Tibial nerve (tissue), 4 donors: ENCODE results near the gene ZNF549. TPM values are rescaled to one million over a fixed set of nuclear protein-coding genes. Genes with fewer than 3 reads are reported as not detected.

ENCODE experiments used
- DNase-seq, 2 donors: peaks; one replicate each; pipeline ENCODE4 v3.0.0-alpha.2; 2019; ENCODE audit warnings: low spot score in 2 of 2
- H3K27ac ChIP-seq, 4 donors: fragments of 200-600 bp; sonication (generic) in 3 of 4; one replicate each; pipeline ENCODE4 v1.5.1; 2017 to 2019; ENCODE audit warnings: mild to moderate bottlenecking in 1 of 4
- H3K27me3 ChIP-seq, 2 donors: fragments of 200-600 bp; sonication (generic) in 1 of 2; one replicate each; pipeline versions ENCODE4 v1.5.1 to v1.6.0; 2017 to 2019
- H3K36me3 ChIP-seq, 3 donors: fragments of 200-600 bp; sonication (generic); one replicate each; pipeline ENCODE4 v1.5.1; 2018 to 2019
- H3K4me1 ChIP-seq, 4 donors: fragments of 200-600 bp; sonication (generic) in 3 of 4; one replicate each; pipeline ENCODE4 v1.5.1; 2017 to 2019
- H3K4me3 ChIP-seq, 4 donors: fragments of 200-600 bp; sonication (generic) in 3 of 4; one replicate each; pipeline ENCODE4 v1.5.1; 2017 to 2019; ENCODE audit warnings: mild to moderate bottlenecking in 1 of 4, moderate library complexity in 1 of 4
- H3K9me3 ChIP-seq, 4 donors: fragments of 200-600 bp; sonication (generic) in 3 of 4; one replicate each; pipeline ENCODE4 v1.5.1; 2017 to 2019
- EP300 ChIP-seq, 2 donors: sonication (generic); formaldehyde crosslinking; IDR thresholded peaks; one replicate each; pipeline ENCODE4 v1.6.1; 2017; ENCODE audit warnings: antibody characterized with exemption in 2 of 2, mild to moderate bottlenecking in 1 of 2
- POLR2A ChIP-seq, 2 donors: fragments of 450-650 bp; IDR thresholded peaks; one replicate each; pipeline ENCODE4 v1.6.1; 2017; ENCODE audit warnings: antibody characterized with exemption in 2 of 2, mild to moderate bottlenecking in 2 of 2, moderate library complexity in 2 of 2
- WGBS, 2 donors: methylation state at CpG; one replicate each; pipeline ENCODE4 v1.1.5; 2018; 5-methylcytosine and 5-hydroxymethylcytosine counted together
- total RNA-seq, 4 donors: library from RNA; depleted of rRNA; stranded (reverse); fragments of >200 nt; gene quantifications; one replicate each; pipeline ENCODE4 v1.1.0, GENCODE V29; 2016
- TF ChIP-seq, protein P1 (sequence below), 5 experiments: fragments of 200-600 bp in 3 of 5; fragments of 450-650 bp in 2 of 5; sonication (generic) in 3 of 5; IDR thresholded peaks; one replicate each; pipeline ENCODE4 v1.5.1; 2016 to 2019; ENCODE audit warnings: antibody characterized with exemption in 5 of 5, mild to moderate bottlenecking in 3 of 5, moderate library complexity in 2 of 5

The ZNF549 gene
- total RNA-seq, 4 donors from 2014 or later: 4.9 to 5.7 (median 5.0) TPM

DNA sequence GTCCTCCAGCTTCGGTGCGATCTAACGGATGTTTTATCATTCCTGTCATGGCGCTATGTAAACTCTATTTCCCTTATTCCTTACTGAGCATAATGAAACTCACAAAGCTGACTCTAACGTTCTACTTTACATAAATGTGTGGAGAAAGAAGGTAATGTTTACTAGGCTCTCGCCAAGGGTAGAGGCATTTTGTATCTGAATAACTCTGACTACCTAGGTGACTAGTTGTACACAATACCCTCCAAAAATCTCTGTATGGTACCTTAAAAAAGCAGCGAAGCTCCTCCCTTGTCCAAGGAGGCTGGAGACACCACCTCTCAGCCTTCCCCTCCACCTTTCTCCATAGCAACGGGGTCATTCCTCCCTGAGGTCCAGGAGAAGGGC lies 72.2 kb downstream of the ZNF549 start:
- DNase-seq: no peak
- H3K27me3 ChIP-seq: no peaks in the 10 kb centered on the region
- WGBS, 2 donors: 56% methylated on average over 8 of the region's 8 CpGs
- TF ChIP-seq POLR2A (IDR thresholded peaks at IDR 0.05): no peak
- no peak for TF ChIP-seq EP300 (IDR thresholded peaks at IDR 0.05)
- TF ChIP-seq, protein P1, sequence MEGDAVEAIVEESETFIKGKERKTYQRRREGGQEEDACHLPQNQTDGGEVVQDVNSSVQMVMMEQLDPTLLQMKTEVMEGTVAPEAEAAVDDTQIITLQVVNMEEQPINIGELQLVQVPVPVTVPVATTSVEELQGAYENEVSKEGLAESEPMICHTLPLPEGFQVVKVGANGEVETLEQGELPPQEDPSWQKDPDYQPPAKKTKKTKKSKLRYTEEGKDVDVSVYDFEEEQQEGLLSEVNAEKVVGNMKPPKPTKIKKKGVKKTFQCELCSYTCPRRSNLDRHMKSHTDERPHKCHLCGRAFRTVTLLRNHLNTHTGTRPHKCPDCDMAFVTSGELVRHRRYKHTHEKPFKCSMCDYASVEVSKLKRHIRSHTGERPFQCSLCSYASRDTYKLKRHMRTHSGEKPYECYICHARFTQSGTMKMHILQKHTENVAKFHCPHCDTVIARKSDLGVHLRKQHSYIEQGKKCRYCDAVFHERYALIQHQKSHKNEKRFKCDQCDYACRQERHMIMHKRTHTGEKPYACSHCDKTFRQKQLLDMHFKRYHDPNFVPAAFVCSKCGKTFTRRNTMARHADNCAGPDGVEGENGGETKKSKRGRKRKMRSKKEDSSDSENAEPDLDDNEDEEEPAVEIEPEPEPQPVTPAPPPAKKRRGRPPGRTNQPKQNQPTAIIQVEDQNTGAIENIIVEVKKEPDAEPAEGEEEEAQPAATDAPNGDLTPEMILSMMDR (IDR thresholded peaks at IDR 0.05): no peak
- H3K4me3 ChIP-seq: peak overlapping the region; percentile 54 to 85 (median 68)
- H3K4me1 ChIP-seq: peaks cover 0 to 18% (median 4%) of the 10 kb centered on the region in 4 donors
- H3K36me3 ChIP-seq: peaks cover 0 to 36% (median 0%) of the 10 kb centered on the region in 3 donors
- H3K27ac ChIP-seq: peak overlapping the region in 1 of 4 donors; percentile 53
- peaks cover 0 to 43% (median 2%) of the 10 kb centered on the region in 4 donors for H3K9me3 ChIP-seq

DNA sequence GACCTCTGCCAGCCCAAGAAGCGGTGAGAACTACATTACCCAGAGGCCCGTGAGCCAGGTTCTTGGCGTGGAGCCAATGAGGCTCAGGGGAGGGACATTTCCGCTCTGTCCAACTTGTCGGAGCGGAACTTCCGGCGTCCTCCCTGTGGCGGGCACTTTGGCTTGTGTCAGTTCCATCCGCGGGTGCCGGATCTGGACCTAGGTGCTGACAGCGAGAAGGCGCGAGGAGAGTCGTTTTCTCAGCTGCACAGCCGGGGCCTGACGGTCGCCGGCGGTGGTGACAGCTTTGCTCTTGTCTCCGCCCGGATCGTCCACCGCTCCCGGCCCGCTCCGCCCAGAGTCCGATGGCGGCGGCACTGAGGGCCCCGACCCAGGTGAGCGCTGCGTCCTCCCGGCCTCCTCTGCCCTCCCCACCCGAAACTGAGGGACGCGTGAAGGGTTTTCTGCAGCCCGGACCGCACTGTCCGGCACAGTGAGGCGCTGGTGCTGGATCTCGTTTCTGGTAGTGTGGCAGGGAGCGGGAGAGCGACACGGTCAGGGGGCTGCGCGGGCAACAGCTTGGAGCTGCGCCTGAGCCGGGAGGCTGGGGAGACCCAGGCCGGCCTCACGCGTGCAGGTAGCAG lies 72.7 kb downstream of the ZNF549 start, which contains the start of gene ZNF530:
ZNF530 (plus strand) TSS at position 125 of the 623 bp plus-strand sequence. CDS start 4,461 bp downstream, outside the sequence.
- DNase-seq: peak; percentile 87 to 95
- Histone ChIP-seq H3K36me3 (peaks cover 0 to 41% (median 0%) of the 10 kb centered on the region in 3 donors), H3K4me3 (peak within 1 kb of the TSS; percentile 54 to 85 (median 68)), H3K4me1 (peaks cover 0 to 18% (median 4%) of the 10 kb centered on the region in 4 donors), H3K27me3 (no peaks in the 10 kb centered on the region), H3K27ac (peak within 1 kb of the TSS in 1 of 4 donors; percentile 53), H3K9me3 (peaks cover 0 to 43% (median 4%) of the 10 kb centered on the region in 4 donors)
- 1% methylated on average over 28 to 30 of the region's 53 CpGs for WGBS, 2 donors
- TF ChIP-seq, protein P1 (IDR thresholded peaks at IDR 0.05): no peak
- TF ChIP-seq POLR2A (IDR thresholded peaks at IDR 0.05) (no peak), EP300 (IDR thresholded peaks at IDR 0.05) (peak in 1 of 2 donors; percentile 88)

DNA sequence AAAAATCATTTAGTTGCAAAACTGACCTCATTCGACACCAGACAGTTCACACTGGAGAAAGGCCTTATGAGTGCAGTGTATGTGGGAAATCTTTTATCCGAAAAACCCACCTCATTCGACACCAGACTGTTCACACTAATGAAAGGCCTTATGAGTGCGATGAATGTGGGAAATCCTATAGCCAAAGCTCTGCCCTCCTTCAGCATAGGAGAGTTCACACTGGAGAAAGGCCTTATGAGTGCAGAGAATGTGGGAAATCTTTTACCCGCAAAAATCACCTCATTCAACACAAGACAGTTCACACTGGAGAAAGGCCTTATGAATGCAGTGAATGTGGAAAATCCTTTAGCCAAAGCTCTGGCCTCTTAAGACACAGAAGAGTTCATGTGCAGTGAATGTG lies 79.8 kb downstream of the ZNF549 start:
- H3K4me3 ChIP-seq: no peak overlapping the region
- 95 to 97% methylated on average over 5 of the region's 5 CpGs for WGBS, 2 donors
- peaks cover 0 to 97% (median 14%) of the 10 kb centered on the region in 4 donors for H3K9me3 ChIP-seq
- DNase-seq: no peak
- no peak for TF ChIP-seq EP300 (IDR thresholded peaks at IDR 0.05)
- TF ChIP-seq, protein P1 (IDR thresholded peaks at IDR 0.05): no peak
- no peak for TF ChIP-seq POLR2A (IDR thresholded peaks at IDR 0.05)
- H3K4me1 ChIP-seq: no peaks in the 10 kb centered on the region
- H3K36me3 ChIP-seq: peaks cover 0 to 85% (median 0%) of the 10 kb centered on the region in 3 donors
- H3K27ac ChIP-seq: no peak overlapping the region
- no peaks in the 10 kb centered on the region for H3K27me3 ChIP-seq

Other genes starting within 250 kb of the ZNF549 start
- gene ZNF460, start 246.9 kb upstream of the ZNF549 start, total RNA-seq: 10 to 100 TPM; 68.4 to 94.3 (median 85.1) TPM
- 10 to 100 TPM in 1 of 4 donors, 1 to 10 TPM in 3; 7.3 to 10.6 (median 7.9) TPM for gene ZNF543, start 206.9 kb upstream of the ZNF549 start, total RNA-seq
- 1 to 10 TPM; 5.1 to 7.6 (median 6.0) TPM for gene ZNF304, start 176.1 kb upstream of the ZNF549 start, total RNA-seq
- 10 to 100 TPM in 3 of 4 donors, 1 to 10 TPM in 1; 4.8 to 20.6 (median 18.8) TPM for gene TRAPPC2B, start 163.8 kb upstream of the ZNF549 start, total RNA-seq
- 1 to 10 TPM in 2 of 4 donors, under 1 TPM in 2; 0.78 to 1.8 (median 1.1) TPM for gene ZNF547, start 163.8 kb upstream of the ZNF549 start, total RNA-seq
- 10 to 100 TPM; 19.8 to 40.0 (median 31.2) TPM for gene ZNF548, start 137.5 kb upstream of the ZNF549 start, total RNA-seq
- gene ZNF17, start 116.2 kb upstream of the ZNF549 start, total RNA-seq: 10 to 100 TPM in 3 of 4 donors, 1 to 10 TPM in 1; 9.4 to 27.3 (median 14.9) TPM
- gene ZNF749, start 92.0 kb upstream of the ZNF549 start, total RNA-seq: 1 to 10 TPM; 3.1 to 7.8 (median 4.5) TPM
- gene VN1R1, start 70.2 kb upstream of the ZNF549 start, total RNA-seq: 1 to 10 TPM in 3 of 4 donors, under 1 TPM in 1; 0.60 to 2.6 (median 1.2) TPM
- 10 to 100 TPM in 3 of 4 donors, 1 to 10 TPM in 1; 9.3 to 19.2 (median 13.6) TPM for gene ZNF772, start 49.8 kb upstream of the ZNF549 start, total RNA-seq
- gene ZNF419, start 39.6 kb upstream of the ZNF549 start, total RNA-seq: 10 to 100 TPM; 10.5 to 42.6 (median 16.2) TPM
- 10 to 100 TPM in 3 of 4 donors, 1 to 10 TPM in 1; 2.6 to 31.8 (median 16.0) TPM for gene ZNF773, start 27.4 kb upstream of the ZNF549 start, total RNA-seq
- gene ZNF550, start 32.5 kb downstream of the ZNF549 start, total RNA-seq: 10 to 100 TPM in 1 of 4 donors, 1 to 10 TPM in 3; 6.6 to 11.0 (median 8.0) TPM
- 1 to 10 TPM; 2.4 to 6.0 (median 2.6) TPM for gene ZNF416, start 51.6 kb downstream of the ZNF549 start, total RNA-seq
- gene ZIK1, start 56.8 kb downstream of the ZNF549 start, total RNA-seq: 1 to 10 TPM; 3.0 to 7.6 (median 5.0) TPM
- 1 to 10 TPM; 1.3 to 9.6 (median 3.0) TPM for gene ZNF530, start 72.5 kb downstream of the ZNF549 start, total RNA-seq
- 10 to 100 TPM; 15.0 to 43.7 (median 25.4) TPM for gene ZNF134, start 86.9 kb downstream of the ZNF549 start, total RNA-seq
- gene ZNF211, start 105.8 kb downstream of the ZNF549 start, total RNA-seq: 10 to 100 TPM in 3 of 4 donors, 1 to 10 TPM in 1; 5.9 to 18.6 (median 14.0) TPM
- not detected for gene ZSCAN4, start 141.6 kb downstream of the ZNF549 start, total RNA-seq
- gene ZNF551, start 154.6 kb downstream of the ZNF549 start, total RNA-seq: 10 to 100 TPM in 1 of 4 donors, 1 to 10 TPM in 3; 3.6 to 12.9 (median 7.2) TPM
- gene ZNF154, start 181.8 kb downstream of the ZNF549 start, total RNA-seq: 1 to 10 TPM in 2 of 4 donors, under 1 TPM in 2; 0.21 to 2.0 (median 0.71) TPM
- gene ZNF671, start 200.3 kb downstream of the ZNF549 start, total RNA-seq: 1 to 10 TPM; 1.5 to 3.1 (median 2.5) TPM
- gene ZNF776, start 219.5 kb downstream of the ZNF549 start, total RNA-seq: 10 to 100 TPM; 10.8 to 18.4 (median 12.6) TPM
- gene ZNF586, start 242.3 kb downstream of the ZNF549 start, total RNA-seq: 10 to 100 TPM in 3 of 4 donors, 1 to 10 TPM in 1; 7.9 to 18.8 (median 13.4) TPM